ENCODE measurements around the gene GPR18. TPM values are rescaled to one million over a fixed set of nuclear protein-coding genes. Genes with fewer than 3 reads are reported as not detected.

The GPR18 gene
- total RNA-seq, 2 experiments from 2014 or later = 42.9 to 45.1 TPM

DNA sequence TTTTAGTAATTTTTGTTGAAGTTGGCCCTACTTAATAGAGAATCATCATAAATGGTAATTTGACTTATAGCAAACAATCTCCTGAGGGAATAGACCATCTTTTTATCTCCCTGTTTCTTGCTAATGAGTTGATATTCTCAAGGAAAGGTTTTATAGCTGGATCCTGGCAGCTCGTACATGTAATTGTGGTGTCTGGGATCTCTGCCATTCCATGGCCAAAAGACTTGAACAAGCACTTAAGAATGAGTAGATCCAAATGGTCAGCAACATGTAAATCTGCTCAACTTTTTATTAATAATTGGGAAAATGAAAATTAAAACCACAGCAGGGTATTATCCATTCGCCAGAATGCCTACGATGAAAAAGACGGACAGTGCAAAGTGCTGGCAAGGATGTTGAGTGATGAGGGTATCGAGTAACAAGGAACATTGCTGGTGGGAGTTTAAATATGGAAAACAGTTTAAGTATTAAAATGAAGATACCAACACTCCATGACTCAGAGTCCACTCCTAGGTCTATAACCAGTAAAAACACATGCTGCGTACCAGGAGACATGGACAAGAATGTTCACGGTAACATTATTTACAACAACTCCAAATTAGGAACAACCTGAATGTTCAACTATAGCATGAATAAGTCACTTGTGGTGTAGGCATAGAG lies 5.1 kb upstream of the GPR18 start:
- intact Hi-C loops (cut with DNase I, micrococcal nuclease) = loop anchor here in 1 of 2 experiments (10.0 kb wide), 1 partner anchor 342 kb away; the partner anchor contains the start of gene CLYBL
- ATAC-seq (ENCODE audit: poor library complexity) (no peak), DNase-seq (no peak)
- Histone ChIP-seq H3K4me1 (ENCODE audit: insufficient read depth, low read length) (peaks cover 32% of the 10 kb centered on the region), H3K4me3 (ENCODE audit: low read length) (no peak overlapping the region), H3K36me3 (ENCODE audit: insufficient read depth, low read length) (peaks cover 37% of the 10 kb centered on the region), H3K27me3 (ENCODE audit: control insufficient read depth in 1 of 2, insufficient read depth in 2 of 2, low read length in 2 of 2) (no peaks in the 10 kb centered on the region), H3K9me3 (ENCODE audit: control insufficient read depth in 1 of 2, insufficient read depth in 1 of 2, low read length in 2 of 2) (no peaks in the 10 kb centered on the region), H3K27ac (ENCODE audit: low read depth in 1 of 2, low read length in 2 of 2) (no peak overlapping the region)
- TF ChIP-seq, protein P1, sequence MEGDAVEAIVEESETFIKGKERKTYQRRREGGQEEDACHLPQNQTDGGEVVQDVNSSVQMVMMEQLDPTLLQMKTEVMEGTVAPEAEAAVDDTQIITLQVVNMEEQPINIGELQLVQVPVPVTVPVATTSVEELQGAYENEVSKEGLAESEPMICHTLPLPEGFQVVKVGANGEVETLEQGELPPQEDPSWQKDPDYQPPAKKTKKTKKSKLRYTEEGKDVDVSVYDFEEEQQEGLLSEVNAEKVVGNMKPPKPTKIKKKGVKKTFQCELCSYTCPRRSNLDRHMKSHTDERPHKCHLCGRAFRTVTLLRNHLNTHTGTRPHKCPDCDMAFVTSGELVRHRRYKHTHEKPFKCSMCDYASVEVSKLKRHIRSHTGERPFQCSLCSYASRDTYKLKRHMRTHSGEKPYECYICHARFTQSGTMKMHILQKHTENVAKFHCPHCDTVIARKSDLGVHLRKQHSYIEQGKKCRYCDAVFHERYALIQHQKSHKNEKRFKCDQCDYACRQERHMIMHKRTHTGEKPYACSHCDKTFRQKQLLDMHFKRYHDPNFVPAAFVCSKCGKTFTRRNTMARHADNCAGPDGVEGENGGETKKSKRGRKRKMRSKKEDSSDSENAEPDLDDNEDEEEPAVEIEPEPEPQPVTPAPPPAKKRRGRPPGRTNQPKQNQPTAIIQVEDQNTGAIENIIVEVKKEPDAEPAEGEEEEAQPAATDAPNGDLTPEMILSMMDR (IDR thresholded peaks at IDR 0.05) = no peak
- Mint-ChIP-seq H3K36me3 (ENCODE audit: low read depth) (peaks cover 28% of the 10 kb centered on the region), H3K27me3 (no peaks in the 10 kb centered on the region), H3K27ac (peak overlapping the region; percentile 81), H3K4me3 (peak overlapping the region; percentile 34), H3K9me3 (no peaks in the 10 kb centered on the region), H3K4me1 (ENCODE audit: low read depth) (peaks cover 80% of the 10 kb centered on the region)
- POLR2A ChIA-PET = interaction anchor here (0.9 to 3.1 kb wide), 9 partner anchors 19 to 87 kb away, joined by 3 to 45 read pairs (median 5); partner anchors contain the start of gene UBAC2
- CTCF ChIA-PET = interaction anchor here (0.7 to 10.2 kb wide), 4 partner anchors 62 to 174 kb away, joined by 3 to 150 read pairs (median 18); partner anchors contain the start of gene UBAC2

DNA sequence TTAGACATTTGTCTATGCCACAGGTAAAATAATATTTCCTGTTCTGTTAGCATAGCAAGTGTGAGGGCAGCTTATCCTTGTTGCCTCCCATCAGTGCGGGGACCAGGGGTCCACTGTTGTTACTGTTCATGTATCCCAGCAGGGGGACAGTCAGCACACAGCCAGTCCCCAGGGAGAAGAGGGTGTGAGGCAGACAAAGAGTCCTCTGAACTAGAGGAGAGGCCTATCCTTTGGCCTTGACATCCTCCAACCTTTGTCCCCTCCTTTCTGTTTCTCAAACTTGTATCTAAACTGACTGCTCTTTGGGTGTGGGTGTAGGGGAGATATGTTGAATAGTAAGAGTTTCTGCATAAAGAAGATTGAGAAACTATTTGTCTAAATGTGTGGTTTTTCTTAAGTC lies 2.9 kb upstream of the GPR18 start:
- peaks cover 86% of the 10 kb centered on the region for H3K4me1 Mint-ChIP-seq (ENCODE audit: low read depth)
- H3K27me3 ChIP-seq (ENCODE audit: control insufficient read depth in 1 of 2, insufficient read depth in 2 of 2, low read length in 2 of 2) = no peaks in the 10 kb centered on the region
- ChIA-PET CTCF (interaction anchor here (0.6 to 1.2 kb wide), 3 partner anchors 64 to 85 kb away, joined by 3 to 6 read pairs (median 3); no protein-coding TSS in a partner anchor), POLR2A (interaction anchor here (0.7 to 6.4 kb wide), 6 partner anchors 42 to 159 kb away, joined by 3 to 76 read pairs (median 4); partner anchors contain the start of gene UBAC2)
- ATAC-seq (ENCODE audit: poor library complexity) (no peak), DNase-seq (no peak)
- H3K36me3 ChIP-seq (ENCODE audit: insufficient read depth, low read length) = peaks cover 22% of the 10 kb centered on the region
- peak overlapping the region; percentile 81 for H3K27ac Mint-ChIP-seq
- intact Hi-C loops (cut with DNase I, micrococcal nuclease) = loop anchor here in 1 of 2 experiments (10.0 kb wide), 1 partner anchor 344 kb away; the partner anchor contains the start of gene CLYBL
- no peaks in the 10 kb centered on the region for H3K27me3 Mint-ChIP-seq
- H3K4me1 ChIP-seq (ENCODE audit: insufficient read depth, low read length) = peaks cover 32% of the 10 kb centered on the region
- no peak overlapping the region for H3K27ac ChIP-seq (ENCODE audit: low read depth in 1 of 2, low read length in 2 of 2)
- no peak overlapping the region for H3K4me3 Mint-ChIP-seq
- TF ChIP-seq, protein P1 (IDR thresholded peaks at IDR 0.05) = no peak
- H3K9me3 Mint-ChIP-seq = no peaks in the 10 kb centered on the region
- H3K4me3 ChIP-seq (ENCODE audit: low read length) = no peak overlapping the region
- peaks cover 31% of the 10 kb centered on the region for H3K36me3 Mint-ChIP-seq (ENCODE audit: low read depth)
- no peaks in the 10 kb centered on the region for H3K9me3 ChIP-seq (ENCODE audit: control insufficient read depth in 1 of 2, insufficient read depth in 1 of 2, low read length in 2 of 2)

DNA sequence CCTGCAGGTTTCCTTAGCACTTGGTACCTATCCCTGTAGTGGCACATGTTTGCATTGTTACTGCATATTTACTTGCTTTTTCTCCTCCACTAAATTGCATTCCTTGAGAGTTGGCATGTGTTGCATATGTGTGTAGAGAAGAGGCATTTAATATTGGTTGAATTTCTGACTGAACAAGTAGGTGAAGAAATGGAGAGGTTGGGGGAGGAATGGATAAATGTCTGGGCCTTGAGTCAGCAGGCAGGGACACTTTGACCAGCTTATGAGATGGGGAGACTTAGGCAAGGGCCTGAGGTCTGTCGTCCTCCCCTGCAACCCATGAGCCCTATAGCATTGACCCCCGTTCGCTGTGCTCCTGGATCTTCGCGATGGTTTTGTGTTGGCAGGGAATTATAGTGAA lies 2.0 kb upstream of the GPR18 start:
- no peaks in the 10 kb centered on the region for H3K27me3 Mint-ChIP-seq
- peaks cover 30% of the 10 kb centered on the region for H3K4me1 ChIP-seq (ENCODE audit: insufficient read depth, low read length)

More for the DNA sequence above, 2.0 kb upstream of the GPR18 start:
- DNase-seq = no peak
- H3K9me3 Mint-ChIP-seq = no peaks in the 10 kb centered on the region
- H3K4me1 Mint-ChIP-seq (ENCODE audit: low read depth) = peaks cover 85% of the 10 kb centered on the region
- H3K27me3 ChIP-seq (ENCODE audit: control insufficient read depth in 1 of 2, insufficient read depth in 2 of 2, low read length in 2 of 2) = no peaks in the 10 kb centered on the region
- H3K9me3 ChIP-seq (ENCODE audit: control insufficient read depth in 1 of 2, insufficient read depth in 1 of 2, low read length in 2 of 2) = no peaks in the 10 kb centered on the region
- H3K4me3 Mint-ChIP-seq = peak overlapping the region; percentile 94
- peak overlapping the region; percentile 41 to 78 for H3K27ac ChIP-seq (ENCODE audit: low read depth in 1 of 2, low read length in 2 of 2)
- CTCF ChIA-PET = interaction anchor here (0.7 to 1.4 kb wide), 3 partner anchors 28 to 84 kb away, joined by 3 to 6 read pairs (median 3); no protein-coding TSS in a partner anchor
- intact Hi-C loops (cut with DNase I, micrococcal nuclease) = loop anchor here in 1 of 2 experiments (10.0 kb wide), 1 partner anchor 345 kb away; the partner anchor contains the start of gene CLYBL
- H3K36me3 Mint-ChIP-seq (ENCODE audit: low read depth) = peaks cover 34% of the 10 kb centered on the region
- TF ChIP-seq, protein P1 (IDR thresholded peaks at IDR 0.05) = no peak
- no peak overlapping the region for H3K4me3 ChIP-seq (ENCODE audit: low read length)
- ATAC-seq (ENCODE audit: poor library complexity) = no peak
- H3K36me3 ChIP-seq (ENCODE audit: insufficient read depth, low read length) = peaks cover 22% of the 10 kb centered on the region
- peak overlapping the region; percentile 92 for H3K27ac Mint-ChIP-seq
- POLR2A ChIA-PET = interaction anchor here (1.1 to 6.4 kb wide), 4 partner anchors 42 to 84 kb away, joined by 3 to 76 read pairs (median 11); partner anchors contain the start of gene UBAC2

All from CD4-positive, alpha-beta T cell (primary cell).